Astrocyte of the spinal cord (primary cell): ENCODE measurements around the gene MAPK8IP3.

Experiments used
- DNase-seq: peaks from one replicate; pipeline ENCODE4 v3.0.0; 2011; ENCODE audit warnings: low read depth, low spot score
- H3K4me3 ChIP-seq: 2 replicates; pipeline ENCODE4 v1.5.1; 2011; ENCODE audit warnings: low read depth, mild to moderate bottlenecking, low read length, moderate library complexity
- in situ Hi-C: cut with HindIII; loops from 2 replicates; pipeline ENCODE4 v1.10.0; 2017; ENCODE audit warnings: low sequenced_read_pairs
- TF ChIP-seq, protein P1 (sequence below): IDR thresholded peaks from 2 replicates; pipeline ENCODE4 v1.5.1; 2012; ENCODE audit warnings: low read depth, mild to moderate bottlenecking, low read length, inconsistent platforms

MAPK8IP3 gene

DNA sequence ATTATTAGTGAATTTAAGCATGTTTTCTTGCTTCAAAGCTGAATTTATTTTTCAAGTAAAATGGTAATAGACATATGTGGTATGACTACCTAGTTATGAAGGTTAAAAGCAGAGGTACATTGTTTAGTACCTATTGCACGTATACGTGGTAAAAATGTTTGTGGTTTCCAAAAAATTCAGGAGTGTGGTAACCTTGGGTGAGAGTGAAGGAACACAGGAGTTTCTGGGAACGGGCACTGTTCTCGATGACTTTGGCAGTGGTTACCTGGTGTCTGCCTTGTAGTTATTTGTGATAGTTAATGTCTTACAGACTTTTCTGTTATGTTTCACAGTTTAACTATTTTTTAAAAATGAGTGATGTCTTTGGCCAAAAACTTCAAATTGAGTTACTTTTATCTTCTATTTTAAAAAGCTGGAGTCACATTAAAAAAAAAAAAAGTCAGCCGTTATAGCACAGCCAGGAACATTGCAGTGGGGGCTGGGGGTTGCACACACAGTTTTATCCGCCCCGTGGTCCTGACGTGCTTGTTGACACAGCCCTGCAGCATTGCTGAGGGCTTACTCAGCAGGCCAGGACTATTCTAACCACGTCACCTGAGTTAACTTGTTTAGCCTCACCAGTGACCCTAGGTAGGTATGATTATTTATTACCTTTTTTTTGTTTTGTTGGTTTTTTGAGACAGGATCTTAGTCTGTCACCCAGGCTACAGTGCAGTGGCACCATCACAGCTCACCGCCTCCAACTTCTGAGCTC, 17.0 kb upstream of the MAPK8IP3 start:
- TF ChIP-seq, protein P1, sequence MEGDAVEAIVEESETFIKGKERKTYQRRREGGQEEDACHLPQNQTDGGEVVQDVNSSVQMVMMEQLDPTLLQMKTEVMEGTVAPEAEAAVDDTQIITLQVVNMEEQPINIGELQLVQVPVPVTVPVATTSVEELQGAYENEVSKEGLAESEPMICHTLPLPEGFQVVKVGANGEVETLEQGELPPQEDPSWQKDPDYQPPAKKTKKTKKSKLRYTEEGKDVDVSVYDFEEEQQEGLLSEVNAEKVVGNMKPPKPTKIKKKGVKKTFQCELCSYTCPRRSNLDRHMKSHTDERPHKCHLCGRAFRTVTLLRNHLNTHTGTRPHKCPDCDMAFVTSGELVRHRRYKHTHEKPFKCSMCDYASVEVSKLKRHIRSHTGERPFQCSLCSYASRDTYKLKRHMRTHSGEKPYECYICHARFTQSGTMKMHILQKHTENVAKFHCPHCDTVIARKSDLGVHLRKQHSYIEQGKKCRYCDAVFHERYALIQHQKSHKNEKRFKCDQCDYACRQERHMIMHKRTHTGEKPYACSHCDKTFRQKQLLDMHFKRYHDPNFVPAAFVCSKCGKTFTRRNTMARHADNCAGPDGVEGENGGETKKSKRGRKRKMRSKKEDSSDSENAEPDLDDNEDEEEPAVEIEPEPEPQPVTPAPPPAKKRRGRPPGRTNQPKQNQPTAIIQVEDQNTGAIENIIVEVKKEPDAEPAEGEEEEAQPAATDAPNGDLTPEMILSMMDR = no peak
- no peak overlapping the region for H3K4me3 ChIP-seq
- in situ Hi-C loops = no loop called here
- peak; percentile 88 for DNase-seq

DNA sequence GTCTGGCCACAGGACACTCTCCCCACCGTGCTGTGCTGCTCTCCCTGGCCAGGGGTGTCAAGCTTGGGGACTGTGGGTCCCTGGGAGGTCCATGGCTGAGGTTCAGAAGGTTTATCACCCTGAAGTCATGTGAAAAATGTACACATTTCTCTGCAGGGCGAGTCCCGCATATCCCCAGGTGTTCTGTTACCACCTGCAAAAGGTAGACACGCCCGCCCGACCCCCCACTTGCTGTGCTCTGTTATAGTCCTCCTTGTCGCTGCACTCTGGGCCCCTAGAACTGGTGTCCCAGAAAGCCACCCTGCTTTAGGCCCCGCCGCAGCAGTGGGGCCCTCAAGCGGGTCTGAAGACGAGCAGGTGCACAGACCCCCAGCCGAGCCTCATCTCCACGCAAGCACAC, 16.1 kb upstream of the MAPK8IP3 start:
- H3K4me3 ChIP-seq = no peak overlapping the region
- DNase-seq = no peak
- TF ChIP-seq, protein P1 = no peak
- in situ Hi-C loops = no loop called here

DNA sequence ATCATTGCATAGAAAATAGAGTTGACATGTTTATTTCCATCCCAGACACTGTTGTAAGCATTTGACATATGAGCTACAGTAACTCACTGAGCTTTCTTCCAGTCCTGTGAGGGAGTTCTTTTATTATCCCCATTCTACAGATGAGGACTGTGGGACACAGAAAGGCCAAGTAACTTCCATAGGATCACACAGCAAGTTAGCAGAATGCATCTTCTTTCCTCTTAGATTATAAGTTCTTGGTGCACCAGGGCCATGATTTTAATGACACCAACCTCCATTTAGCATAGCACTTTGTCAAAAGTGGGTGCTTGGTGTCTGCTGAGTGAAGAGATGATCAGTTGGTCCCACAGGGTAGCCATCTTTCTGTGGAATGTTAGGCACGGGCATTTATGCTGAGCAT, 15.2 kb upstream of the MAPK8IP3 start:
- TF ChIP-seq, protein P1 = no peak
- H3K4me3 ChIP-seq = no peak overlapping the region
- in situ Hi-C loops = no loop called here

DNA sequence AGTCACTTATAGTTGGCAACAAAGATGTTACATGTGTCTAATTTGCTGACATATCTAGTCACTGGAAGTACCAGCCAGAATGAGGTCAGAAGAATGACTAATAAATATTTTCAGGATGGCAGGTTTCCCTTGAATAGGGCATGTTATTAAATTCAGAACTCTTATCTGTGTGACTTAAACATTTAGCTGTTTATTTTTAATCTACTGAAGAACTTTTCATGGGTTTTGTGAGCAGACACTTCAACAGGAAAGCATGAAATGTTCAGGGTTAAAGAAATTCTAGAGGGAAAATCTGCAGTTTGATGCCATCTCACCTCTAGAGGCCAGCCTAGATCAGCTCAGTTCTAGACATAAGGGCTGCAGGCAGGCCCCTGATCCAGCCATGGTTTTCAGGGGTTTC, 14.7 kb upstream of the MAPK8IP3 start:
- peak; percentile 36 for DNase-seq
- TF ChIP-seq, protein P1 = peak; percentile 32
- in situ Hi-C loops = no loop called here
- H3K4me3 ChIP-seq = no peak overlapping the region

More for the DNA sequence above, 15.2 kb upstream of the MAPK8IP3 start:
- DNase-seq = no peak

DNA sequence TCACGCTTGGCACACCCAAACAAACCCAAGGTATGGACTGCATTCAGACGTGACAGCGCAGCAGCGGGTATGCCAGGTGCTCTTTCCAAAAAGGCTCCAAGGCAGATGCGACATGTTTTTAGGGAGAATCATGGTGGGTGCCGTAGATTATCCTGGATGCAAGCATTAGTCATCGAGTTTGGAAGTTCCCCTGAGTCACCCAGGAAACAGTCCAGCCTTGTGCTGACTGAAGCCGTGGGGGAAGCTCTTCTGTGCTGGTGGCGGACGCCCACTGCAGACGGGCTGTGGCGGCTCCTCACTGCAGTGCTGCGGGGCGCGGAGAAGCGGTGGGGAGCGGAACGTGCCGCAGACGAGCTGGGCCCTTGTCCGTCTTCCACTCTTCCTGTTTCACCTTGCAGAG, 14.0 kb upstream of the MAPK8IP3 start:
- no peak overlapping the region for H3K4me3 ChIP-seq
- in situ Hi-C loops = no loop called here
- TF ChIP-seq, protein P1 = no peak
- peak; percentile 76 for DNase-seq

DNA sequence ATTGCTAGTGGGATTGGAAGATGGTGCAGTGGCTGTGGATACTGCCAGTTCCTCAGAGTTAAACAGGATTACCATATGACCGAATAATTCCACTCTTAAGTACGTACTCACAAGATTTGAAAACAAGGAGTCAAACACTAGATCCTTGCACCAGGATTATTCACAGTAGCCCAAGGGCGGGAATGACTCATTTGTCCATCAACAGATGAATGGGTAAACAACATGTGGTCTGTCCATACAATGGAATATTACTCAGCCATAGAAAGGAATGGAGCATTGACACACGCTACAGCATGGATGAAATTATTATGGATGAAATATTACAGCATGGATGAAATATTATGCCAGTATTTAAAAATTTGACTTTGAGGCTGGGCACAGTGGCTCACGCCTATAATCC, 9.1 kb upstream of the MAPK8IP3 start:
- in situ Hi-C loops = no loop called here
- TF ChIP-seq, protein P1 = no peak
- no peak for DNase-seq
- no peak overlapping the region for H3K4me3 ChIP-seq
